H1 (cell line): ENCODE results near the gene ENKUR. TPM values are rescaled to one million over a fixed set of nuclear protein-coding genes. Genes with fewer than 3 reads are reported as not detected.

Experiments
- CTCF ChIA-PET: fragments of 300-600 bp; sonication (Branson Sonifier 250); formaldehyde crosslinking; loops from one replicate; lab custom pipeline; 2021; ENCODE audit not compliant: partially characterized antibody; lab: Charles Lee
- POLR2A ChIA-PET: fragments of 300-600 bp; sonication (Branson Sonifier 250); formaldehyde crosslinking; loops from one replicate; lab custom pipeline; 2021; ENCODE audit warnings: inconsistent platforms; ENCODE audit not compliant: partially characterized antibody; lab: Charles Lee
- DNase-seq, 2 experiments: peaks; one replicate each; pipeline versions ENCODE4 v3.0.0 to v3.0.0-alpha.2; 2010 to 2022; ENCODE audit warnings: low spot score in 2 of 2, low read depth in 1 of 2, mixed read lengths in 1 of 2
- FAIRE-seq: peaks from 2 replicates; lab custom pipeline; 2011; peaks lifted over from hg19 to GRCh38; lab: Jason Lieb, UNC
- H2AFZ ChIP-seq: 2 replicates; pipeline ENCODE4 v1.8.1; 2012; ENCODE audit warnings: low read length, inconsistent platforms
- H2AK5ac ChIP-seq: 2 replicates; pipeline ENCODE4 v1.6.1; 2013; ENCODE audit warnings: low read depth, low read length
- H2BK120ac ChIP-seq: replicated peaks from 2 replicates; pipeline ENCODE3; 2013; ENCODE audit warnings: low read depth, low read length, inconsistent platforms
- H2BK12ac ChIP-seq: 2 replicates; pipeline ENCODE4 v1.6.1; 2013; ENCODE audit warnings: low read depth, low read length
- H2BK15ac ChIP-seq: 2 replicates; pipeline ENCODE4 v1.6.1; 2013; ENCODE audit warnings: low read length
- H2BK20ac ChIP-seq: 2 replicates; pipeline ENCODE4 v1.6.1; 2013; ENCODE audit warnings: low read length
- H2BK5ac ChIP-seq: 2 replicates; pipeline ENCODE4 v1.6.1; 2013; ENCODE audit warnings: low read depth, low read length
- H3K14ac ChIP-seq: 2 replicates; pipeline ENCODE4 v1.6.1; 2013; ENCODE audit warnings: inconsistent platforms; ENCODE audit not compliant: insufficient read length
- H3K18ac ChIP-seq: 2 replicates; pipeline ENCODE4 v1.6.1; 2013; ENCODE audit warnings: low read length; ENCODE audit errors: extremely low read depth
- H3K23ac ChIP-seq: 2 replicates; pipeline ENCODE4 v1.6.1; 2013; ENCODE audit warnings: inconsistent platforms; ENCODE audit not compliant: insufficient read length
- H3K23me2 ChIP-seq: 2 replicates; pipeline ENCODE4 v1.6.1; 2013; ENCODE audit warnings: low read depth, low read length
- H3K27ac ChIP-seq: 2 replicates; pipeline ENCODE4 v1.6.1; 2011; ENCODE audit warnings: low read depth, low read length, inconsistent platforms
- H3K27me3 ChIP-seq, 4 experiments: replicated peaks in 1 of 4; 1 replicate in 1 of 4; 2 replicates in 3 of 4; pipeline versions ENCODE4 v1.6.1 to v1.8.1; 2011 to 2013; ENCODE audit warnings: low read length in 3 of 4, mild to moderate bottlenecking in 3 of 4, inconsistent platforms in 2 of 4, mixed read lengths in 2 of 4, moderate library complexity in 1 of 4; ENCODE audit not compliant: control insufficient read depth in 3 of 4, insufficient read depth in 3 of 4; ENCODE audit errors: extremely low read depth in 1 of 4
- H3K36me3 ChIP-seq, 4 experiments: 2 replicates each; pipeline versions ENCODE4 v1.6.1 to v1.8.1; 2011 to 2013; ENCODE audit warnings: mild to moderate bottlenecking in 4 of 4, low read length in 3 of 4, moderate library complexity in 2 of 4, control low read depth in 1 of 4, inconsistent platforms in 1 of 4; ENCODE audit not compliant: insufficient read depth in 4 of 4, control insufficient read depth in 2 of 4
- H3K4ac ChIP-seq: replicated peaks from 2 replicates; pipeline ENCODE3; 2013; ENCODE audit warnings: low read length, low read depth, mixed read lengths, inconsistent platforms; ENCODE audit not compliant: insufficient read length
- H3K4me1 ChIP-seq, 4 experiments: replicated peaks in 1 of 4; 1 replicate in 1 of 4; 2 replicates in 3 of 4; pipeline versions ENCODE4 v1.6.1 to v1.8.1; 2011 to 2013; ENCODE audit warnings: low read length in 3 of 4, inconsistent platforms in 2 of 4, mixed read lengths in 1 of 4; ENCODE audit not compliant: insufficient read depth in 4 of 4, control insufficient read depth in 3 of 4
- H3K4me2 ChIP-seq, 2 experiments: 2 replicates each; pipeline versions ENCODE4 v1.6.1 to v1.8.1; 2011 to 2013; ENCODE audit warnings: low read depth in 2 of 2, low read length in 2 of 2, control low read depth in 1 of 2, inconsistent platforms in 1 of 2, mild to moderate bottlenecking in 1 of 2; ENCODE audit not compliant: insufficient read depth in 1 of 2
- H3K4me3 ChIP-seq, 4 experiments: fragments of 200-600, 300-600 bp in 1 of 4; sonication (generic), shearing (Covaris generic), sonication (Bioruptor Twin) in 1 of 4; 2 replicates each; pipeline versions ENCODE4 v1.5.1 to v1.8.1; 2011 to 2016; ENCODE audit warnings: low read length in 4 of 4, low read depth in 3 of 4, control low read depth in 2 of 4, inconsistent platforms in 2 of 4, mild to moderate bottlenecking in 2 of 4, mixed read lengths in 1 of 4, moderate library complexity in 1 of 4; ENCODE audit not compliant: insufficient read depth in 2 of 4; ENCODE audit errors: extremely low read depth in 1 of 4
- H3K56ac ChIP-seq: replicated peaks from 2 replicates; pipeline ENCODE3; 2013; ENCODE audit warnings: low read depth, mild to moderate bottlenecking, mixed read lengths, low read length, inconsistent platforms; ENCODE audit not compliant: insufficient read length
- H3K79me1 ChIP-seq: 2 replicates; pipeline ENCODE4 v1.6.1; 2013; ENCODE audit warnings: low read depth, low read length, control low read depth
- H3K79me2 ChIP-seq, 2 experiments: 2 replicates each; pipeline versions ENCODE4 v1.6.1 to v1.8.1; 2012 to 2013; ENCODE audit warnings: low read length in 2 of 2, mild to moderate bottlenecking in 2 of 2, inconsistent platforms in 1 of 2; ENCODE audit not compliant: insufficient read depth in 2 of 2, control insufficient read depth in 1 of 2
- H3K9ac ChIP-seq, 4 experiments: replicated peaks in 1 of 4; 1 replicate in 1 of 4; 2 replicates in 3 of 4; pipeline versions ENCODE4 v1.6.1 to v1.8.1; 2011 to 2013; ENCODE audit warnings: low read depth in 3 of 4, low read length in 3 of 4, control low read depth in 2 of 4, mild to moderate bottlenecking in 2 of 4, moderate library complexity in 2 of 4, inconsistent platforms in 1 of 4; ENCODE audit errors: extremely low read depth in 1 of 4
- H3K9me3 ChIP-seq, 2 experiments: 2 replicates each; pipeline versions ENCODE4 v1.6.1 to v1.8.1; 2012 to 2013; ENCODE audit warnings: mild to moderate bottlenecking in 2 of 2, moderate library complexity in 2 of 2, control low read depth in 1 of 2, inconsistent platforms in 1 of 2, low read depth in 1 of 2, low read length in 1 of 2, mixed read lengths in 1 of 2; ENCODE audit not compliant: insufficient read depth in 2 of 2
- H4K20me1 ChIP-seq, 2 experiments: replicated peaks in 1 of 2; 2 replicates each; pipeline versions ENCODE3 to v1.8.1; 2011 to 2013; ENCODE audit warnings: inconsistent platforms in 2 of 2, low read length in 2 of 2, mild to moderate bottlenecking in 1 of 2; ENCODE audit not compliant: insufficient read depth in 2 of 2, control insufficient read depth in 1 of 2
- H4K5ac ChIP-seq: 2 replicates; pipeline ENCODE4 v1.6.1; 2013; ENCODE audit warnings: low read length, low read depth, mixed read lengths, inconsistent platforms; ENCODE audit not compliant: insufficient read length
- H4K8ac ChIP-seq: 2 replicates; pipeline ENCODE4 v1.8.0; 2013; ENCODE audit warnings: mild to moderate bottlenecking, moderate library complexity, low read length, inconsistent platforms; ENCODE audit not compliant: insufficient read depth; ENCODE audit errors: extremely low read depth
- H4K91ac ChIP-seq: replicated peaks from 2 replicates; pipeline ENCODE3; 2013; ENCODE audit warnings: low read length, mixed read lengths, inconsistent platforms; ENCODE audit not compliant: insufficient read length
- CTBP2 ChIP-seq: IDR thresholded peaks from 2 replicates; pipeline ENCODE4 v1.7.0; 2011; ENCODE audit warnings: borderline replicate concordance, mild to moderate bottlenecking, moderate library complexity, mixed read lengths, low read length; ENCODE audit not compliant: insufficient read depth, insufficient read length
- GABPA ChIP-seq: IDR thresholded peaks from 2 replicates; pipeline ENCODE4 v1.6.1; 2011; ENCODE audit warnings: mild to moderate bottlenecking, low read length, moderate library complexity, borderline replicate concordance; ENCODE audit not compliant: insufficient read depth
- JUND ChIP-seq: IDR thresholded peaks from 2 replicates; pipeline ENCODE4 v1.6.1; 2011; ENCODE audit warnings: mild to moderate bottlenecking, improper control_type of control experiment, low read length
- SUZ12 ChIP-seq: fragments of 200-600 bp; sonication (generic); IDR thresholded peaks from 2 replicates; pipeline ENCODE4 v1.6.1; 2012; ENCODE audit warnings: mild to moderate bottlenecking, inconsistent platforms, low read length, moderate library complexity, mixed read lengths
- WGBS, 2 experiments: shearing (Covaris generic) in 1 of 2; methylation state at CpG; one replicate each; pipeline versions ENCODE4 v1.1.6 to v1.1.7; 2013 to 2015; ENCODE audit warnings: low lambda C conversion rate in 2 of 2, mixed read lengths in 2 of 2, inconsistent platforms in 1 of 2, low coverage in 1 of 2, missing lambda C conversion rate in 1 of 2; ENCODE audit not compliant: insufficient replicate concordance in 2 of 2, insufficient coverage in 1 of 2, insufficient read length in 1 of 2; ENCODE audit errors: extremely low coverage in 1 of 2, missing lambda C conversion rate in 1 of 2; 5-methylcytosine and 5-hydroxymethylcytosine counted together
- polyA plus RNA-seq, 7 experiments: library from polyadenylated mRNA; depleted of rRNA in 3 of 7; stranded (reverse) in 5 of 7; unstranded in 2 of 7; fragments of >200 nt in 5 of 7; fragments of 200-250 nt in 2 of 7; gene quantifications; 1 replicate in 5 of 7; 2 replicates in 1 of 7; 4 replicates in 1 of 7; pipeline versions ENCODE4 v1.2.1 to v1.2.3, GENCODE V29; 2011 to 2013; ENCODE audit warnings: missing spikeins in 2 of 7, mixed read lengths in 2 of 7
- total RNA-seq: library from RNA; stranded (reverse); fragmentation: NEBNext Ultra II Directional; extraction: Animal tissue kit (Norgen Biotek cat#: 25700); gene quantifications from 2 replicates; pipeline ENCODE4 v1.2.1, GENCODE V29; 2021

The ENKUR gene
- total and polyA plus RNA-seq, 2 of the 8 experiments (the other 6 are each of a cell fraction or from before 2014, with no cell fraction given): not detected

DNA sequence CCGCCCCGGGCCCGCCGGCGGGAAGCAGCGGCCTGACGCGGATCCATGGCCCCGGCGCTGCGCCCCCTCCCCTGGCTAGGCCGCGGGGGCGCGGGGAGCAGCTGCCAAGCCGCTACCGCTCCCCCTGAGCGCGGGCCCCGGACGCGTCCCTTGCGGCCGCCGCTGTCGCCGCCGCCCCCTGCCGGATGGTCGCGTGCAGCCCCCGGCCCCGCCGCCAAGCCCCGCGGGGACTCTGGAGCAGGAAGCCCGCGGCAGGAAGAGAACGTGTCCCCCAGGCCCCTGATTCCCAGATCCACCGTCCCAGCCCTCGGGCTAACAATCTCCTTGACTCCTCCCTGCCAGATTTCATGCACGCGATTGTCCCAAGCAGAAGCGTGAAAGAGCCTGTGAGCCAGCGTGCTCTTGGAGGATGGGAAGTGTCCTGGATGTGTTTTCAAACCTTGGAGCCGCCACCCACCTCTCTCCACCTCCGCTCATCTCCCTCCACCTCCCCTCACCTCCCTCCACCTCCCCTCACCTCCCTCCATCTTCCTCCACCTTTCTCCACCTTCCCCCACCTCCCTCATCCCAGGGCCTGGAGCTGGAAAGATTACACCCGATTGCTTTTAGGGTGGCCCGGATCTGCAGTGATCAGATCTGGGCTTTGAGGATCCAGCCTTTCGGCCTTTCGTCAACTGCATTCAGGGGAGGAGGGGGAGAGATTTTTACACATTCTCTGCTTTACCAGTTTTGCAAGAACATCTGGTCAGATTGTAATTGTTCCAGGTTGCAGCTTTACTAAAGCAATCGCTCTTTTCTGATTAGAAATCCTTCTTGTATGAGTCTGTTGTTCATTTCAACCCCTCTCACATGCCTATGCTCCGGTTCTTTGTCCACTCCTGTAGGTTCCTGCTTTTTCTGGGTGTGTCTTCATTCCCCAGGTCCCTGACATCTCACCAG is 63.0 kb downstream of the ENKUR start:
- DNase-seq (no peak), FAIRE-seq (no peak)
- Histone ChIP-seq H3K4me2 (peak overlapping the region; percentile 85 to 98), H3K23me2 (peaks cover 4% of the 10 kb centered on the region; the same call in 1 of the 2 replicates), H3K56ac (no peak overlapping the region), H2AFZ (peak overlapping the region; percentile 94), H3K79me1 (no peaks in the 10 kb centered on the region; the same call in 1 of the 2 replicates), H2BK15ac (no peak overlapping the region), H2AK5ac (peak overlapping the region; percentile 58; the same call in 1 of the 2 replicates), H4K8ac (peak overlapping the region; percentile 98; the same call in 1 of the 2 replicates), H3K23ac (no peak overlapping the region), H3K36me3 (no peaks in the 10 kb centered on the region), H2BK5ac (peak overlapping the region; percentile 95), H3K27me3 (no peaks in the 10 kb centered on the region), H3K9me3 (no peaks in the 10 kb centered on the region), H4K5ac (peak overlapping the region; percentile 11), H3K27ac (peak overlapping the region; percentile 95), H3K18ac (peak overlapping the region; percentile 88), H4K20me1 (no peaks in the 10 kb centered on the region), H2BK20ac (no peak overlapping the region; the same call in 1 of the 2 replicates), H3K4me3 (peak overlapping the region; percentile 29 to 73 (median 54)), H3K9ac (peak overlapping the region; percentile 85 to 94 (median 91)), H4K91ac (no peak overlapping the region), H2BK120ac (no peak overlapping the region), H3K14ac (no peak overlapping the region), H2BK12ac (0 out of 2 replicates have a peak overlapping the region, but pooled peaks have one; percentile 50), H3K4ac (peak overlapping the region; percentile 27), H3K4me1 (peaks cover 9 to 24% (median 16%) of the 10 kb centered on the region in 4 experiments; a peak in 6 of 7 replicates), H3K79me2 (no peaks in the 10 kb centered on the region)
- ChIA-PET POLR2A (interaction anchor here (0.7 to 3.6 kb wide), 17 partner anchors 11 to 307 kb away, joined by 3 to 21 read pairs (median 4); partner anchors contain the start of gene ARHGAP21), CTCF (interaction anchor here (0.6 to 1.5 kb wide), 4 partner anchors 8 to 156 kb away, joined by 3 to 5 read pairs (median 3); no protein-coding TSS in a partner anchor)
- 15% methylated on average over 12 of the region's 53 CpGs; no CpG with 5 or more reads in 1 of the 2 experiments for WGBS, 2 experiments
- TF ChIP-seq SUZ12 (peak; percentile 40; the same call in 1 of the 2 replicates), CTBP2 (no peak), GABPA (no peak; the same call in 1 of the 2 replicates), JUND (no peak)
